ENCODE data around the gene KPNB1. TPM values are rescaled to one million over a fixed set of nuclear protein-coding genes. Genes with fewer than 3 reads are reported as not detected.

Gene KPNB1
- total RNA-seq, 1 experiment from 2014 or later: 742 TPM

DNA sequence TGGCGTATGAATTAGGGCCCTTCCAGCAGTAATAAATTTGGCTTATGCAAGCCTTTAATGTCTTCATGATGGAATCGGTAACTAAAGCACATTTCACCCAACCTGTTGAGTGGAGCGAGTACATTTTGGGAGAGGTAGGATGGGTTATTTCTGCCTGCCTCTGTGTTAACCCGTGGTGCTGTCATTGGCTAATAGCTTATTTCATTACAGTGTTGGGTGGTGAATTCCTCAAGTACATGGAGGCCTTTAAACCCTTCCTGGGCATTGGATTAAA, 26.4 kb downstream of the KPNB1 start:
- Histone ChIP-seq H2BK5ac (ENCODE audit: insufficient read length, low read length) (no peak overlapping the region), H3K14ac (ENCODE audit: insufficient read depth, low read length) (no peak overlapping the region), H2BK120ac (ENCODE audit: low read depth, low read length, poor library complexity, severe bottlenecking) (no peak overlapping the region), H4K8ac (replicated peaks; ENCODE audit: insufficient read length, low read depth, low read length) (no peak overlapping the region), H3K56ac (ENCODE audit: insufficient read length, low read depth, low read length) (no peak overlapping the region), H2AK5ac (ENCODE audit: insufficient read length, low read length) (no peak overlapping the region), H2BK12ac (ENCODE audit: insufficient read length, low read depth, low read length) (no peak overlapping the region), H3T11ph (ENCODE audit: low read length) (no peak overlapping the region), H3K9ac (ENCODE audit: extremely low read depth, insufficient read length, low read length) (no peak overlapping the region), H4K20me1 (ENCODE audit: control insufficient read depth, insufficient read depth, insufficient read length) (no peaks in the 10 kb centered on the region), H2BK15ac (ENCODE audit: low read depth, low read length) (no peak overlapping the region), H3K23me2 (ENCODE audit: insufficient read length, low read depth, low read length, poor library complexity, severe bottlenecking) (no peaks in the 10 kb centered on the region), H3K18ac (ENCODE audit: insufficient read length, low read depth, low read length) (no peak overlapping the region), H3K4ac (ENCODE audit: low read depth, low read length) (no peak overlapping the region), H3K27ac (ENCODE audit: insufficient read length, low read depth, low read length) (no peak overlapping the region), H3K27me3 (ENCODE audit: insufficient read depth, low read length) (no peaks in the 10 kb centered on the region), H3K23ac (ENCODE audit: insufficient read length, low read depth, low read length) (no peak overlapping the region), H3K4me1 (ENCODE audit: insufficient read depth, low read length) (no peaks in the 10 kb centered on the region), H3K79me2 (ENCODE audit: insufficient read depth, low read length) (no peaks in the 10 kb centered on the region), H4K5ac (ENCODE audit: insufficient read length, low read depth, low read length) (no peak overlapping the region), H3K79me1 (ENCODE audit: insufficient read depth, low read depth, low read length, poor library complexity, severe bottlenecking) (no peaks in the 10 kb centered on the region), H4K91ac (ENCODE audit: insufficient read length, low read depth, low read length) (no peak overlapping the region), H3K4me2 (ENCODE audit: insufficient read depth, insufficient read length, low read length) (no peak overlapping the region), H2BK20ac (ENCODE audit: low read depth, low read length, poor library complexity, severe bottlenecking) (no peak overlapping the region), H3K9me3 (ENCODE audit: control insufficient read depth, low read depth, low read length) (no peaks in the 10 kb centered on the region), H2AFZ (ENCODE audit: low read length) (no peak overlapping the region)
- Mint-ChIP-seq H3K27me3 (ENCODE audit: low read depth) (no peaks in the 10 kb centered on the region), H3K36me3 (ENCODE audit: insufficient read depth in 1 of 3, low read depth in 3 of 3) (peaks cover 68 to 98% (median 95%) of the 10 kb centered on the region in 3 experiments; a peak in 6 of 7 replicates), H3K4me3 (no peak overlapping the region), H3K4me1 (no peaks in the 10 kb centered on the region), H3K9me3 (no peaks in the 10 kb centered on the region), H3K27ac (no peak overlapping the region)
- DNase-seq: no peak
- TF ChIP-seq, protein P1, sequence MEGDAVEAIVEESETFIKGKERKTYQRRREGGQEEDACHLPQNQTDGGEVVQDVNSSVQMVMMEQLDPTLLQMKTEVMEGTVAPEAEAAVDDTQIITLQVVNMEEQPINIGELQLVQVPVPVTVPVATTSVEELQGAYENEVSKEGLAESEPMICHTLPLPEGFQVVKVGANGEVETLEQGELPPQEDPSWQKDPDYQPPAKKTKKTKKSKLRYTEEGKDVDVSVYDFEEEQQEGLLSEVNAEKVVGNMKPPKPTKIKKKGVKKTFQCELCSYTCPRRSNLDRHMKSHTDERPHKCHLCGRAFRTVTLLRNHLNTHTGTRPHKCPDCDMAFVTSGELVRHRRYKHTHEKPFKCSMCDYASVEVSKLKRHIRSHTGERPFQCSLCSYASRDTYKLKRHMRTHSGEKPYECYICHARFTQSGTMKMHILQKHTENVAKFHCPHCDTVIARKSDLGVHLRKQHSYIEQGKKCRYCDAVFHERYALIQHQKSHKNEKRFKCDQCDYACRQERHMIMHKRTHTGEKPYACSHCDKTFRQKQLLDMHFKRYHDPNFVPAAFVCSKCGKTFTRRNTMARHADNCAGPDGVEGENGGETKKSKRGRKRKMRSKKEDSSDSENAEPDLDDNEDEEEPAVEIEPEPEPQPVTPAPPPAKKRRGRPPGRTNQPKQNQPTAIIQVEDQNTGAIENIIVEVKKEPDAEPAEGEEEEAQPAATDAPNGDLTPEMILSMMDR (conservative IDR thresholded peaks at IDR 0.05): no peak
- WGBS (ENCODE audit: extremely low coverage, insufficient read length, low lambda C conversion rate): no CpG with 5 or more reads among the region's 4 CpGs
